Measurements from ENCODE around the gene DAZAP1. TPM values are rescaled to one million over a fixed set of nuclear protein-coding genes. Genes with fewer than 3 reads are reported as not detected.

DAZAP1 gene
- total RNA-seq, 4 donors from 2014 or later: 34.4 to 77.3 (median 67.7) TPM

DNA sequence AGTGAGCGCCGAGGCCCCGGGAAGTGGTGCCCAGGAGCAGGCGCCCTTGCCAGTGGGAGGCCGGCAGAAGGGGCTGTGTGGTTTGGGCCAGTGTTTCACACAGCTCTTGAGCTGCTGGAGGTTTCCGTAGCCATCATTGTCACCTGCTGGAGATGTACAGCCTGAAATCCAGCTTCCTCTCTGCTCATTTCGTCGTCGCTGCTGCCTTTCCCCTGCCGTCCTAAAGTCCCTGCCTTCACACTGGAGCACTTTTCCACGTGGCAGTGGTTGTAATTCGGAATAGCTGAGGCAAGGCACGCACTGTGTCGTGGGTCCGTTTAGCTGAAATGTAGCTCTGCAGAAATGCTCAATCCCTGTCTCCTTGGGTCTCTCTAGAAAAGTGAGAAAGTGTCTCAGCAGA lies 13.2 kb downstream of the DAZAP1 start:
- H3K36me3 ChIP-seq: peaks cover 56 to 58% of the 10 kb centered on the region in 2 donors
- 88 to 94% methylated on average over 13 to 15 of the region's 15 CpGs for WGBS, 2 donors
- DNase-seq: no peak
- no peaks in the 10 kb centered on the region for H3K27me3 ChIP-seq
- H3K9me3 ChIP-seq: no peaks in the 10 kb centered on the region
- intact Hi-C loops (cut with DNase I): no loop called here
- H3K4me3 ChIP-seq (replicated peaks in 1 of 3): no peak overlapping the region
- TF ChIP-seq, protein P1, sequence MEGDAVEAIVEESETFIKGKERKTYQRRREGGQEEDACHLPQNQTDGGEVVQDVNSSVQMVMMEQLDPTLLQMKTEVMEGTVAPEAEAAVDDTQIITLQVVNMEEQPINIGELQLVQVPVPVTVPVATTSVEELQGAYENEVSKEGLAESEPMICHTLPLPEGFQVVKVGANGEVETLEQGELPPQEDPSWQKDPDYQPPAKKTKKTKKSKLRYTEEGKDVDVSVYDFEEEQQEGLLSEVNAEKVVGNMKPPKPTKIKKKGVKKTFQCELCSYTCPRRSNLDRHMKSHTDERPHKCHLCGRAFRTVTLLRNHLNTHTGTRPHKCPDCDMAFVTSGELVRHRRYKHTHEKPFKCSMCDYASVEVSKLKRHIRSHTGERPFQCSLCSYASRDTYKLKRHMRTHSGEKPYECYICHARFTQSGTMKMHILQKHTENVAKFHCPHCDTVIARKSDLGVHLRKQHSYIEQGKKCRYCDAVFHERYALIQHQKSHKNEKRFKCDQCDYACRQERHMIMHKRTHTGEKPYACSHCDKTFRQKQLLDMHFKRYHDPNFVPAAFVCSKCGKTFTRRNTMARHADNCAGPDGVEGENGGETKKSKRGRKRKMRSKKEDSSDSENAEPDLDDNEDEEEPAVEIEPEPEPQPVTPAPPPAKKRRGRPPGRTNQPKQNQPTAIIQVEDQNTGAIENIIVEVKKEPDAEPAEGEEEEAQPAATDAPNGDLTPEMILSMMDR (IDR thresholded peaks at IDR 0.05): no peak
- no peak for TF ChIP-seq POLR2A (IDR thresholded peaks at IDR 0.05)
- peaks cover 19 to 21% of the 10 kb centered on the region in 2 donors for H3K4me1 ChIP-seq
- no peak overlapping the region for H3K27ac ChIP-seq

DNA sequence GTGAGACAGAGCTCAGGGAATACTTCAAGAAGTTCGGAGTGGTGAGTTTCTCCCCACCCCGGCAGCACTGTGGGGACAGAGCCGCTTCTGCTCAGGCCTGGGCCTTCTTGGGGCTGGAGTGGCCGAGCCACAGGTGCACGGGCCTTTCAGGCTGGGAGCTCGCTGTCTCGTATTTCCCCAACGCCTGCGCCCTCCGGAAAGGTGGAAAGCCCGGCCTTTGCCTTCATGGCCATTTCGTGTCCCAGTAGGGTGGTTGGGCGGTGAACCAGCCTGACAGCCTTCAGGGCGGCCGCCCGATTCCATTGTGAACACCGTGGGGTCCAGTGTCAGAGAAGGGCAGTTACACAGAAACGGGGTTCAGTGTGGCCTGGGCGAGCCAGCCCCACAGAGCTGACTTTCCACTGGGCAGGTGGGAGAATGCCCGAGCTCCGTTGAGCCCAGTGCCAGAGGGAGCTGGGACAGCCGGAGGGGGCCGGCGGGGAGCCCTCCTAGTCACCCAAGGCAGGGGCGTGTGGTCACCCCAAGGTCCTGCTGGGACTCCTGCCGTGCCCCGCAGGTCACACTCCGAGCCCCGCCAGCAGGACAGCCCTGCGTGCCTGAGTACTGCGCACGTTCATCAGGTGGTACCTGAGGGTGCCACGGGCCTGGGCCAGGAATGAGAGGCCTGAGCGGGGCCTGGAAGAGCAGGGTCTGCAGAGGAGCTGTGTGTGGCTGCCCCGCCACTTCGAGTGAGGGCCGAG lies 14.0 kb downstream of the DAZAP1 start:
- TF ChIP-seq, protein P1 (IDR thresholded peaks at IDR 0.05): no peak
- TF ChIP-seq POLR2A (IDR thresholded peaks at IDR 0.05): no peak
- WGBS, 2 donors: 94% methylated on average over 21 to 29 of the region's 37 CpGs
- Histone ChIP-seq H3K9me3 (no peaks in the 10 kb centered on the region), H3K4me1 (peaks cover 11 to 13% of the 10 kb centered on the region in 2 donors), H3K27me3 (no peaks in the 10 kb centered on the region), H3K27ac (no peak overlapping the region), H3K4me3 (replicated peaks in 1 of 3) (no peak overlapping the region), H3K36me3 (peaks cover 58% of the 10 kb centered on the region in 2 donors)
- DNase-seq: no peak
- intact Hi-C loops (cut with DNase I): no loop called here

DNA sequence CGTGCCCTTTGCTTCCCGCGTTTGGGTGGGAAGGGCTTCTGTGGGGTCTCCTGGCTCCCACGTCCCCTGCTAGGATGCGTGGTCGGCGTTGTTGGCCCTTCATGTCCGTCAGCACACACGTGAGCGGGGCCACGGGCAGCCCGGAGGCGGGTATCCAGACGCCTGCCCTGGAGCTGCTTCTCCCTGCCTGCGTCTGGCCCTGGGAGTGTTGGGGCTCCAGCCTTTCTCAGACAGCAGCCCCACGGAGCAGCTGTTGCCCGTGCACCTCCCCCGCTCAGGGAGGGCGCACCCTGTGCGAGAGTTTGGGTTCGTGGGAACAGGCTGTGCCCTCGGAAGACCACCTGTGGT lies 14.5 kb downstream of the DAZAP1 start:
- Histone ChIP-seq H3K27ac (no peak overlapping the region), H3K9me3 (no peaks in the 10 kb centered on the region), H3K36me3 (peaks cover 58% of the 10 kb centered on the region in 2 donors), H3K27me3 (no peaks in the 10 kb centered on the region), H3K4me1 (peaks cover 5 to 7% of the 10 kb centered on the region in 2 donors), H3K4me3 (replicated peaks in 1 of 3) (no peak overlapping the region)
- 90 to 91% methylated on average over 11 to 17 of the region's 22 CpGs for WGBS, 2 donors
- DNase-seq: no peak
- no peak for TF ChIP-seq POLR2A (IDR thresholded peaks at IDR 0.05)
- TF ChIP-seq, protein P1 (IDR thresholded peaks at IDR 0.05): no peak
- intact Hi-C loops (cut with DNase I): no loop called here

DNA sequence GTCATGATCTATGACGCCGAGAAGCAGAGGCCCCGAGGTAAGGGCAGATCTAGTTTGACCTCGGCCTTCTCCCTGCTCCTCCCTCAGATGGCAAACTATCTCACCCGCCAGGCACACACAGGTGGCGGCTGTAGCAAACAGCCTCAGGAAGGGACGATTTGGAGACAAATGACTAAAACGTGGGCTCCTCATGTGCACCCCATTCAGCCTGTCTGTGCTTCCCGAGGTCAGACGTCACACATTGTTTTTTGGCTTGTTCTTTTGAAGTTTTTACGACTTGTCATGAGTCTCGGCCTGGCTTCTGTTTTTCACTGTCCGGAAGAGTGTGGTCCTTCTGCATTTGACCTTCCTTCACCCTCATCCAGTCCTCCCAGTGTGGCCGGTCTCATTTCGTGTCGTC lies 15.0 kb downstream of the DAZAP1 start:
- no peak for DNase-seq
- intact Hi-C loops (cut with DNase I): no loop called here
- WGBS, 2 donors: 84 to 91% methylated on average over 16 of the region's 16 CpGs

DNA sequence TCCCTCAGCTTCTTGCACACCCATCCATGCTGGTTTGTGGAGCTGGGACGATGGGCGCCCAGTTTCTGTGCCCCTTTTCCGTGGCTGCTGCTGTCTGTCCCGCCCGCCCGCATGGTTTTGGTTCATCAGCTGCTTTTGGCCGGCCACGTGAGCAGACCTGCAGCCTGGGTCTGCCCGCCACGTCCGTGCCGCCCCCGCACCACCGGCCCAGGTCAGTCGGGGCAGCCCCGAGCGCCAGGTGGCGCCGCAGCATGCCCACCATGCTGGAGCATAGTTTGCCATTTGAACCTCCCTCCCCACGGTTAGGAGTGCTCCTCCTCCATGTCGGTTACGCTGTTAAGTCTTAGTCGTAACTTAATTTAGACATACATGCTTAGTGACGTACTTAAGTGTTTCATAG lies 15.6 kb downstream of the DAZAP1 start:
- no peak for DNase-seq
- intact Hi-C loops (cut with DNase I): no loop called here
- H3K36me3 ChIP-seq: peaks cover 58 to 62% of the 10 kb centered on the region in 2 donors
- no peak overlapping the region for H3K4me3 ChIP-seq (replicated peaks in 1 of 3)
- 93 to 97% methylated on average over 24 of the region's 24 CpGs for WGBS, 2 donors
- no peak for TF ChIP-seq POLR2A (IDR thresholded peaks at IDR 0.05)
- TF ChIP-seq, protein P1 (IDR thresholded peaks at IDR 0.05): no peak
- H3K27ac ChIP-seq: no peak overlapping the region
- H3K9me3 ChIP-seq: no peaks in the 10 kb centered on the region
- H3K27me3 ChIP-seq: no peaks in the 10 kb centered on the region
- H3K4me1 ChIP-seq: no peaks in the 10 kb centered on the region

More for the DNA sequence above, 15.0 kb downstream of the DAZAP1 start:
- Histone ChIP-seq H3K27ac (no peak overlapping the region), H3K4me1 (peaks cover under 1 to 3% of the 10 kb centered on the region in 2 donors), H3K4me3 (replicated peaks in 1 of 3) (no peak overlapping the region), H3K36me3 (peaks cover 58% of the 10 kb centered on the region in 2 donors), H3K27me3 (no peaks in the 10 kb centered on the region), H3K9me3 (no peaks in the 10 kb centered on the region)
- TF ChIP-seq POLR2A (IDR thresholded peaks at IDR 0.05): no peak
- TF ChIP-seq, protein P1 (IDR thresholded peaks at IDR 0.05): no peak
